Colonic mucosa (tissue), 4 donors: ENCODE measurements around the gene SH3GL2. TPM values are rescaled to one million over a fixed set of nuclear protein-coding genes. Genes with fewer than 3 reads are reported as not detected.

ENCODE experiments used
- DNase-seq: peaks from one replicate; pipeline ENCODE4 v3.0.0-alpha.2; 2020
- H3K27ac ChIP-seq: fragments of 200-600 bp; one replicate; pipeline ENCODE4 v1.8.0; 2021
- H3K27me3 ChIP-seq: fragments of 200-600 bp; one replicate; pipeline ENCODE4 v1.8.0; 2021
- H3K36me3 ChIP-seq: fragments of 200-600 bp; one replicate; pipeline ENCODE4 v1.8.0; 2021
- H3K4me1 ChIP-seq: fragments of 200-600 bp; one replicate; pipeline ENCODE4 v1.8.0; 2021; ENCODE audit warnings: mild to moderate bottlenecking
- H3K4me3 ChIP-seq: fragments of 200-600 bp; one replicate; pipeline ENCODE4 v1.8.0; 2021
- H3K9ac ChIP-seq, 2 donors: one replicate each; pipeline ENCODE4 v1.7.0; 2013; ENCODE audit warnings: control low read depth in 2 of 2, low read depth in 2 of 2, low read length in 2 of 2
- H3K9me3 ChIP-seq: fragments of 200-600 bp; one replicate; pipeline ENCODE4 v1.8.0; 2021
- intact Hi-C: fragments of 100-400 bp; cut with DNase I; formaldehyde crosslinking; loops from one replicate; pipeline ENCODE4 v1.14.1; 2022
- total RNA-seq, 2 donors: library from RNA; stranded (reverse); fragmentation: NEBNext Ultra II Directional in 1 of 2; extraction: Animal tissue kit (Norgen Biotek cat#: 25700) in 1 of 2; gene quantifications; one replicate each; pipeline ENCODE4 v1.2.1, GENCODE V29; 2021
- TF ChIP-seq, protein P1 (sequence below): fragments of 200-600 bp; IDR thresholded peaks from one replicate; pipeline ENCODE4 v1.8.0; 2022; ENCODE audit warnings: antibody characterized with exemption, mild to moderate bottlenecking
- donor health status: healthy.
- donor health status: DM: no; HTN: no; CAD: no.
- donor health status: DM: no; HTN: no; CAD: no.

SH3GL2 gene
- total RNA-seq, 2 donors from 2014 or later = 1.1 TPM

DNA sequence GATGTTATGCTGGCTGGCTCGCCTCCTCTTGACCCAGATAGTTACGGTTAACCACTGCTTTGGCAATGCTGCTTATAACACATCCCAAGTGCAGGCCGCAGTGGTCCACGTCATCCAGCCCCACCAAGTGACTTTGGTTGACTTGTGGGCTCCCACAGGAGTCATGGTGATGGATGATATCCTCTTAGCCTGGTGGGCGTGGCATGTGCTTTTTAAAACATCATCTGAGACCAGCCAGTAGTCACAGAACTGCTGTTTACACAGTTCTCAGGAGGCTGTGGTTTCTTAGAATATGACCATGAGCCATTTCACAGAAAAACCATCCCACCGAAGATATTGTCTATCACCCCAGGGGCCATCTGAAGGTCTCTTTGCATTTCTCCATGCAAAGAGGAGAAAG is 216.9 kb downstream of the SH3GL2 start:
- DNase-seq = no peak
- Histone ChIP-seq H3K9ac (no peak overlapping the region), H3K27ac (no peak overlapping the region), H3K36me3 (no peaks in the 10 kb centered on the region), H3K9me3 (no peaks in the 10 kb centered on the region), H3K27me3 (no peaks in the 10 kb centered on the region), H3K4me1 (no peaks in the 10 kb centered on the region), H3K4me3 (no peak overlapping the region)
- TF ChIP-seq, protein P1, sequence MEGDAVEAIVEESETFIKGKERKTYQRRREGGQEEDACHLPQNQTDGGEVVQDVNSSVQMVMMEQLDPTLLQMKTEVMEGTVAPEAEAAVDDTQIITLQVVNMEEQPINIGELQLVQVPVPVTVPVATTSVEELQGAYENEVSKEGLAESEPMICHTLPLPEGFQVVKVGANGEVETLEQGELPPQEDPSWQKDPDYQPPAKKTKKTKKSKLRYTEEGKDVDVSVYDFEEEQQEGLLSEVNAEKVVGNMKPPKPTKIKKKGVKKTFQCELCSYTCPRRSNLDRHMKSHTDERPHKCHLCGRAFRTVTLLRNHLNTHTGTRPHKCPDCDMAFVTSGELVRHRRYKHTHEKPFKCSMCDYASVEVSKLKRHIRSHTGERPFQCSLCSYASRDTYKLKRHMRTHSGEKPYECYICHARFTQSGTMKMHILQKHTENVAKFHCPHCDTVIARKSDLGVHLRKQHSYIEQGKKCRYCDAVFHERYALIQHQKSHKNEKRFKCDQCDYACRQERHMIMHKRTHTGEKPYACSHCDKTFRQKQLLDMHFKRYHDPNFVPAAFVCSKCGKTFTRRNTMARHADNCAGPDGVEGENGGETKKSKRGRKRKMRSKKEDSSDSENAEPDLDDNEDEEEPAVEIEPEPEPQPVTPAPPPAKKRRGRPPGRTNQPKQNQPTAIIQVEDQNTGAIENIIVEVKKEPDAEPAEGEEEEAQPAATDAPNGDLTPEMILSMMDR = no peak
- intact Hi-C loops = no loop called here

DNA sequence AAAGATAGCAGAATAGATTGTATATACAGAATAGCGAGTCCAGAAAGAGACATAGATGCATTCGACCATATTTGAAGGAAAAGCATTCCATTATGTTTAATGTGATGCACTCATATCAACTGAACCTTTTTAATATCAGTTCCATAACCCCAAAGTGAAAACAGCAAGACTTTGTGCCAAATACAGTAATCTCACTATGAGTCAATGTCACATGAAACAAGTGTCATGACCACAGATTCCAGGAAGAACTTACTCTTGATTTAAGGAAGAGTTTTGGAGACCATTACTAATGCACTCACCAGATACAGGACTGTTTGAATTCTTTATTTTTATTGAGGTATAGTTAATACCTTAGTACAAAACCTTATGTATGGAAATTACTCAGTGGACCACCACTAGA is 220.5 kb downstream of the SH3GL2 start:
- H3K27ac ChIP-seq = no peak overlapping the region
- intact Hi-C loops = loop anchor here (2.0 kb wide), 1 partner anchor 269 kb away; no protein-coding TSS in a partner anchor
- H3K9me3 ChIP-seq = no peaks in the 10 kb centered on the region
- no peak overlapping the region for H3K4me3 ChIP-seq
- no peaks in the 10 kb centered on the region for H3K27me3 ChIP-seq
- no peaks in the 10 kb centered on the region for H3K36me3 ChIP-seq
- H3K4me1 ChIP-seq = no peaks in the 10 kb centered on the region
- no peak for DNase-seq
- TF ChIP-seq, protein P1 = no peak
- no peak overlapping the region for H3K9ac ChIP-seq

DNA sequence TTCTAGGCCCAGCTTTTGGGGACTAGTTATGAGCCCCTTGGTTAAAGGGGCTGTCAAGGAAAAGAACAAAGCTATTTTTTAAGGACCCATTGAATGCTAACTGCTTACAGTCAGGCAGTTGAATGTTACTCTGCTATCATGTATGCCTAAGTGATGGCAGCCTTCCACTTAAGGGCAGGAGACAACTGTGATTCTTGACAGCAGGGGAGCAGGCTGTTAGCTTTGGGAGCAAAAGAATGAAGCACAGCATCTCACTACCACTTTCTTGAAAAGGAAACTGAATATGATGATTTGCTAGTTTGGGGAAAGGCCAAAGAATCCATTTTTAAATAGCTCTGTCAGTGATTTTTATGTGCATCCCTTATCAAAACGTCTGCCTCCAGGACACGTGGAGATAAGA is 221.6 kb downstream of the SH3GL2 start:
- H3K4me3 ChIP-seq = no peak overlapping the region
- no peaks in the 10 kb centered on the region for H3K27me3 ChIP-seq
- H3K4me1 ChIP-seq = no peaks in the 10 kb centered on the region
- no peak for DNase-seq
- no peaks in the 10 kb centered on the region for H3K36me3 ChIP-seq
- no peaks in the 10 kb centered on the region for H3K9me3 ChIP-seq
- TF ChIP-seq, protein P1 = no peak
- H3K9ac ChIP-seq = no peak overlapping the region
- H3K27ac ChIP-seq = no peak overlapping the region
- intact Hi-C loops = no loop called here

DNA sequence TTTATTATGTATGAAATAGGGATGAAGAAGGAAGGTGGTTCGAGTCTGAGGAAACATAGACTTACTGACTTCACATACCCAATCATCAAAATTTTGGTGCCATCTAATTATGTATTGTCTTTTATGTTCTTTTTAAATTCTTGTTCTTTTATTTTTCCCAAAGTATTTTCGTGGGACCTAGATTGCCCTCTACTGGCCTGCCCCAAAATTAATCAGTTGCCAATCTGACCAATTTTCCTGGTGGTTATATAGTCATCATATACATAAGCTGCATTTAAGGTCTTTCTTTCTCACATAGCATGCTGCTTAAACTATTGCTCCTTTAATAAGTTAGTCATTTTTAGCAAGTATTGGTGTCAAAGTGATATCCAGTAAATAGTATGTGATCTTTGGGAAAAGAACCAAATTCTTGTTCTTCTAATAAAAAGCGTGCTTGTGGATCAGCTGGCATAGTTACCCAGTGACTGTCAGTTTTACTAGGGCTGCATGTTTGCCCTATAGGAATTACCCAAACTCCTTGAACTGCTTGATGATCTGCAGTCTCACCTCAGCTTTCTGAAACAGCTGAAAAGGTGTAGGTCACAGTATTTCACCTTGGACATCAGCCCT is 223.5 kb downstream of the SH3GL2 start:
- DNase-seq = no peak
- H3K27me3 ChIP-seq = no peaks in the 10 kb centered on the region
- no peaks in the 10 kb centered on the region for H3K36me3 ChIP-seq
- intact Hi-C loops = no loop called here
- no peak overlapping the region for H3K27ac ChIP-seq
- TF ChIP-seq, protein P1 = peak; percentile 35
- no peaks in the 10 kb centered on the region for H3K9me3 ChIP-seq
- H3K4me3 ChIP-seq = no peak overlapping the region
- H3K9ac ChIP-seq = no peak overlapping the region
- H3K4me1 ChIP-seq = no peaks in the 10 kb centered on the region

DNA sequence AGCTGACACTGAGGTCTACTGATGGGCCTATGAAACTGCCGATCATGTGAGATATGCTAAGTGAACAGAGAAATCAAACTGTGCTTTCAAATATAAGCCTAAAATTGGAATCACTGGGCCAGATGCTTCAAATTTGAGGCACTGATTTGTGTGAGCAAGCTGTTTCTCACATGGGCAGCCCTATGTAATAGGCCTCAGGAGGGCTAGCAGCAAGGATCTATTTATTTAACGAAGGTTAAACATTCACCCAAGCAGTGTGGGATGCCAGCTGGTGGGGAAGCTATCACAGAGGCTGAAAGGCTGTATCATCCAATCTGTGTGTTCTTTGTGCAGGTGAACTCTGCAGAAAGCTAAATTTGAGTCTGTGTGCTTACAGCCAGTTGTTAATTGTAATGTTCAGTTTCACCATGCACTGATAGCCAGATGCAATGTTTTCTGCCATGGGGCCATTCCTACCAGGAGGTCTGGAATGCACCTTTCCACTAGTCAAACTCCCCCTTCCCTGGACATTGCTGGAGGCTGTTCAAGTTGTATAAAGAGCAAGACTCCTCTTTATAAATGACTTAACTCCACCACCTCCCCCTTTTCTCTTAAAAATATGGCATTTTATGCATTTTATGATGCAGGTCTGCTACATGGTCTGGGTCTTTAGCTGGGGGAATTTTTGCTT is 228.9 kb downstream of the SH3GL2 start:
- DNase-seq = peak; percentile 66
- intact Hi-C loops = no loop called here
- Histone ChIP-seq H3K36me3 (no peaks in the 10 kb centered on the region), H3K4me1 (no peaks in the 10 kb centered on the region), H3K27ac (no peak overlapping the region), H3K9ac (no peak overlapping the region), H3K4me3 (no peak overlapping the region), H3K9me3 (no peaks in the 10 kb centered on the region), H3K27me3 (no peaks in the 10 kb centered on the region)
- TF ChIP-seq, protein P1 = no peak
